ENCODE data around the gene TRIM59.
A peak's percentile ranks its signal among the peaks of the same experiment; 100 is the strongest.

The TRIM59 gene

GRCh38 chr3:160449636-160450598 lies at the start of gene TRIM59:
Gene TRIM59, minus strand, starts transcription at chr3:160449786. Its CDS starts 10,603 bp downstream, at chr3:160439183.
- DNase-seq = peak; percentile 96

- DNase-seq = no peak
These were observed 48.6 kb upstream of the TRIM59 start for GRCh38 chr3:160498202-160498601.

- DNase-seq = no peak
These were observed 40.6 kb upstream of the TRIM59 start for GRCh38 chr3:160490166-160490565.

GRCh38 chr3:160486459-160486869 lies 36.9 kb upstream of the TRIM59 start:
- no peak for DNase-seq

- DNase-seq = no peak
These were observed 33.2 kb upstream of the TRIM59 start for GRCh38 chr3:160482796-160483195.

- no peak for DNase-seq
These were observed 32.3 kb upstream of the TRIM59 start for GRCh38 chr3:160481856-160482255.

GRCh38 chr3:160480931-160481330 lies 31.3 kb upstream of the TRIM59 start:
- DNase-seq = no peak

GRCh38 chr3:160479376-160479775 lies 29.8 kb upstream of the TRIM59 start:
- no peak for DNase-seq

- no peak for DNase-seq
These were observed 28.8 kb upstream of the TRIM59 start for GRCh38 chr3:160478338-160478737.

- no peak for DNase-seq
These were observed 28.2 kb upstream of the TRIM59 start for GRCh38 chr3:160477750-160478149.

GRCh38 chr3:160475884-160476283 lies 26.3 kb upstream of the TRIM59 start:
- no peak for DNase-seq

GRCh38 chr3:160475153-160475552 lies 25.6 kb upstream of the TRIM59 start:
- no peak for DNase-seq

GRCh38 chr3:160474416-160474838 lies 24.8 kb upstream of the TRIM59 start:
- DNase-seq = no peak

- no peak for DNase-seq
These were observed 24.4 kb upstream of the TRIM59 start for GRCh38 chr3:160473978-160474377.

- DNase-seq = no peak
These were observed 23.6 kb upstream of the TRIM59 start for GRCh38 chr3:160473221-160473620.

GRCh38 chr3:160472344-160472743 lies 22.8 kb upstream of the TRIM59 start:
- DNase-seq = no peak

- no peak for DNase-seq
These were observed 22.3 kb upstream of the TRIM59 start for GRCh38 chr3:160471892-160472291.

- DNase-seq = no peak
These were observed 20.6 kb upstream of the TRIM59 start for GRCh38 chr3:160470181-160470580.

GRCh38 chr3:160464971-160465370 lies 15.4 kb upstream of the TRIM59 start:
- no peak for DNase-seq

- no peak for DNase-seq
These were observed 14.7 kb upstream of the TRIM59 start for GRCh38 chr3:160464321-160464720.

GRCh38 chr3:160460033-160460432 lies 10.4 kb upstream of the TRIM59 start:
- DNase-seq = no peak

- DNase-seq = no peak
These were observed 9.9 kb upstream of the TRIM59 start for GRCh38 chr3:160459450-160459970.

GRCh38 chr3:160458151-160458550 lies 8.6 kb upstream of the TRIM59 start:
- no peak for DNase-seq

GRCh38 chr3:160455846-160456245 lies 6.3 kb upstream of the TRIM59 start:
- DNase-seq = no peak

Measured in activated CD4-positive, alpha-beta T cell treated with anti-CD3 and anti-CD28 coated beads, Interleukin-2, amount 50 U/mL, for 1 hour (primary cell).